Measurements from ENCODE around the gene SGO2.

GRCh38 chr2:200525066-200525465 lies 941 bp upstream of the SGO2 start:
- TF ChIP-seq EZH2 (IDR thresholded peaks at IDR 0.05): no peak
- TF ChIP-seq CTCF (IDR thresholded peaks at IDR 0.05 in 2 of 3, conservative IDR thresholded peaks at IDR 0.05 in 1 of 3; ENCODE audit: borderline replicate concordance in 1 of 3, insufficient read depth in 1 of 3, low read depth in 2 of 3, low read length in 2 of 3): no peak
- TF ChIP-seq REST (IDR thresholded peaks at IDR 0.05; ENCODE audit: low read depth): no peak
- TF ChIP-seq POLR2A (IDR thresholded peaks at IDR 0.05; ENCODE audit: borderline replicate concordance, extremely low read depth, insufficient read depth, insufficient read length): no peak
- no peak for TF ChIP-seq POLR2AphosphoS5 (IDR thresholded peaks at IDR 0.05; ENCODE audit: low read depth, low read length)
- TF ChIP-seq FOSL1 (IDR thresholded peaks at IDR 0.05; ENCODE audit: low read depth): no peak
- TF ChIP-seq, protein P1, sequence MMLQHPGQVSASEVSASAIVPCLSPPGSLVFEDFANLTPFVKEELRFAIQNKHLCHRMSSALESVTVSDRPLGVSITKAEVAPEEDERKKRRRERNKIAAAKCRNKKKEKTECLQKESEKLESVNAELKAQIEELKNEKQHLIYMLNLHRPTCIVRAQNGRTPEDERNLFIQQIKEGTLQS (IDR thresholded peaks at IDR 0.05): no peak
- no peak for TF ChIP-seq RAD21 (IDR thresholded peaks at IDR 0.05; ENCODE audit: low read depth)
- TF ChIP-seq EGR1 (IDR thresholded peaks at IDR 0.05; ENCODE audit: low read depth): no peak
